HG03159 (cell line): ENCODE results near the gene HHAT.
A peak's percentile ranks its signal among the peaks of the same experiment; 100 is the strongest.

Experiments
- ATAC-seq: cut with Tn5 transposase; IDR thresholded peaks from one replicate; pipeline ENCODE4 v1.9.1; 2021; ENCODE audit warnings: mild to moderate bottlenecking, moderate library complexity; ENCODE audit not compliant: unreplicated experiment

HHAT gene

DNA sequence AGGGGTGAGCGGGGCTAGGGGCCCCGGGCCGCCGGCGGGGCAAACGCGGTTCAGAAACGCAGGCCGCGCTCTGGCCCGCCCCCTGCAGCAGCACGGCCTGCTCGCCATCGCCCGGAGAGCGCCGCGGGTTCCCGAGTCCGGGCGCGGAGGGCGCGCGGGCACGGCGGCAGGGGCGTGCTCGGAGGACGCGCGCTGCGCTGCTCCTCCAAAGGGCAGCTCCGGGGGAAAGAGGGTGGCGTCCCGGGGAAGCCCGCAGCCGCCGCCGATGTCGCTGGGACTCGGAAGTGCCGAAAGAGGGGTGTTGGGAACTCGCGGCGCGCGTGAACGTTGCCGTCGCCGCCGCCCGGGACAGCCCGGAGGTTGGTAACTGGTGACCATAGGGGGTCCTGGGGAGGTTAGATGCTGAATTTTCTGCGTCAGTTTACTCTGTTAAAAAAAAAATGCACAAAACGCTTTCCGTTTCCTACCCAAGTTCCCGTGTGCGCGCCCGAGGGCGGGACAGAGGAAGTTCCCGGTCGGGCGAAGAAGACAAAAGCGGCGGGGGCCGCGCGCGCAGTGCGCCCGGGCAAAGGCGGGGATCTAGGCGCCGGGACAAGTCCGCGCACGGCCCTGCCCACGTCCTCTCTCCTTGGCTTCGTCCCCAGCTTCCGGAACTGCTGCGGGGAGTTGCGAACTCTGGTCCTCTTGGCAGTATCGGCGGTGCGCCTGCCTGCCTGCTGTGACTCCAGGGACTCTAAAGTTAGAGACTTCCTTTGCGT is at the start of gene HHAT:
HHAT (plus strand) TSS at position 157 of the 758 bp plus-strand sequence. CDS start 20,074 bp downstream, outside the sequence.
- peak; percentile 52 for ATAC-seq

DNA sequence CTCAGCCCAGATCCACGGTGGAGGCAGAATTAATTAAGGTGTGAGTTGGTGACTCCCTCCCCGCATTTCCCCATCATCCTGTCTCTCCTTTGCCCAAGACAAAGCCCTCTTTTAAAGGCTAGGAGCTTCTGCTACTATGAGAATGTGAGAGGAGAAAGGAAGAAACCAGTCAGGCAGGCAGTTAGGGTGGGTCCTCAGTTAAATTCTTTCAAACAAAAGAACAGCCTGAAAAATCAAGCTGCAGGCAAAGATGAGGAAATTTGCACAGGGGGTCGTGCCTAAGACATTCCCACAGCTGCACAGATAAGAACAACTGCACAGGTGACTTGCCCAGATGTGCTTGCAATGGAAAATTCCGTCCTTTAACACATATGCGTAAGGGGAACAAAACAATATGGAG is 48.5 kb upstream of the HHAT start:
- no peak for ATAC-seq

DNA sequence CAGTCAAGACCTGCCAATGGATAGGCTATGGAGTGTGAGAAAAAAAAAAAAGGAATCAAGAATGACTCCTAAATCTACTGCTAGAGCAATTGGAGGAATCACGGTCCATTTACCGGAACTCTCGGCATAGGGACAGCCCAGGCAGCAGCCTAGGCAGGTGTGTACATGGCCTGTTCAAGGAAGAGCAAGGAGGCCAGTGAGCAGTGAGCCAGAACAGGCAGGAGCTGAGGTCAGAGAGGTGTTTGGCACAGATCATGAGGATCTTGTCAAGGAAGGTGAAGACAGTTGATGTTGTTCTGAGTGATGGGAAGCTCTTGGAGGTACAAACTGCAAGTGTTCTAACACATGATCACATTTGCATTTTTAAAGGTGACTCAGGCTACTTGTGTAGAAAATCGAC is 40.6 kb upstream of the HHAT start:
- ATAC-seq, result no peak

DNA sequence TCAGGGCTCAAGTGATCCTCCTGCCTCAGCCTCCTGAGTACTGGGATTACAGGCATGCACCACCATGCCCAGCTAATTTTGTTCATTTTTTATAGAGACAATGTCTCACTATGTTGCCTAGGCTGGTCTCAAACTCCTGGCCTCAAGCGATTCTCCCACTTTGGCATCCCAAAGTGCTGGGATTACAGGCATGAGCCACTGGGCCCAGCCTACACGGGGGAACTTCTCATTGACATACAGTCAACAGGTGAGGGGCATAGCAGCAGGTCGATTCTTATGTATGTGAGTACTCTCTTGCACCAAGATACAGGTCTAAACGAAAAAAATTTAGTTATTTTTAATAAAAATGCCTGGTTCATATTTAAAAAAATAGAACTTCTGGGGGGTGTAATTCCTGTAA is 39.5 kb upstream of the HHAT start:
- ATAC-seq, result no peak

DNA sequence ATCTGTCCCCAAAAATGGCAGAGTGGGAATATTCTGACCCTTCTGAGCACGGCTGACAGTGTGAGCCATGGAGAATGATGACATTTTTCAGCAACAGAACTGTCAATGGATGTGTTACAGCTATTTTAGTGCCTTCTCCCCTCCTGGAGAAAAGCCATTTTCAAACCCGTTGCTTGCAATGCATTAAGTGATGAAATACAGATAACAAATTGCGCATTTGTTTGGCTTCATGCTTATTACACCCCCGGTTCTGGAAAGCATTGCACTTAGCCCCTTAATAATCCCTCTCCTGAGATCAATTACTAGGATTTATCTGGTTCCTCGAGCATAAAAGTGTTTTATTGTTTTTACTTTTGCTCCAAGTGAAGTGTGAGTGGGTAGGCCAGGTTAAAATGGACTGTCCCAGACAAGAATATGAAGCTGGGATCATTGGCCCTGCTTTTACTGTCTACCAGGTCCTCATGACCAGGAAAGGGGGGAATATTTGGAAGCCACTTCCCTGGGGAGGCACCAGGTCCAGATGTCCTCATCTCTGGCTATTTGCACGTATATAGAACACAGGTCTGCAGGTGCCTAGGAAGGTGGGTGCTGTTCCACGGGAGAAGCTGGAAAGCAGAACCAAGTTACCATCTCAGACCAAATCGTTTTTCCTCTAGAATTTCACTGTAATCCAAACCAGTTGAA is 37.5 kb upstream of the HHAT start:
- ATAC-seq, result no peak

DNA sequence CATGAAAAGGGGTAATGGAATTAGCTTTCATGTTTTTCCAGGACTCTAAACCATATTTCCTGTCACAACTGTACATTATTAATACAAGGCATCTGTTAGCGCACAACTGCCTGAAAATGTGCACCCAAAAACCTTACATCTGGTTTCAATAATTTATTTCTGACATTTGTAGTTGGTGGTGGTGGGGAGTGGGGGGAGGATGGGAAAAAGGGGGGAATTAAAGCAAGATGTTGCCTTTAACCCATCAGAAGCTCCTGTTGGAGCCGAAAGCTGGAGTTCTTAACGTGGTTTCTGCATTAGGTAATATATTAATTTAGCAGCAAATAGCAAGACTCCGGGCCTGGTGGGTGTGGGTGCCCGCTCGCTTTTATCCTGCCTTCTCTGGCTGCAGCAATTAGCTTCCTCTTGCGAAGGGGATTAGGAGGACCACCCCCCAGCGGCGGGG is 36.9 kb upstream of the HHAT start:
- no peak for ATAC-seq

DNA sequence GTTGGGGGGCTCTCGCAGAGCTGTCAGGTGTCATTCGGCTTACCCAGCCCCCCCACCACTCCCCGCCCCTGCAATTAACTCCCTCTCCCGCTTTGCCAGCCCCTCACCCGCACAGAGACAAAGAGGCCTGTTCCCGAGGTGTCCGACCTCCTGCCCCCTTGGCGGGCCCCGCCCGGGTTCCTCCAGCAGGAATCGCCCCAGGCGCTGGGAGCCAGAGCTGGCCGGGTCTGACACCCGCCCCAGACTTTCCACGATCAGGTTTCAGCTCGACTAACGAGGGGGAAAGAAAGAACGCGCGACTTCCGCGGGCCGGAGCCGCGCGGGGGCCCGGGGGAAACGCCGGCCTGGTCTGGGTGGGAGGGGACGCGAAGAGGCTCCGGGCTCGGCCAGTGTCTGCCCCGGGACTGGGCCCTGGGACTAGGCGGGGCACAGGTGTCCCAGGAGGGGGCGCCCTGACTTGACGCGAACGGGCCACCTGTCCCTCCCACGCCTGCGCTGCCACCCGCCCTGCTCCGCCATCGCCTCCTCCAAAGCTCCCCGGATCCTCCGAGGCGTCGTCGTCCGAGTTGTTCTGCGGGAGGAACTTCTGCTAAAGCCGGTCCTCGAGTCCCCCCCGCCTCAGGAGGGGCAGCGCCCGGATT is 36.4 kb upstream of the HHAT start:
- ATAC-seq, result peak; percentile 76

DNA sequence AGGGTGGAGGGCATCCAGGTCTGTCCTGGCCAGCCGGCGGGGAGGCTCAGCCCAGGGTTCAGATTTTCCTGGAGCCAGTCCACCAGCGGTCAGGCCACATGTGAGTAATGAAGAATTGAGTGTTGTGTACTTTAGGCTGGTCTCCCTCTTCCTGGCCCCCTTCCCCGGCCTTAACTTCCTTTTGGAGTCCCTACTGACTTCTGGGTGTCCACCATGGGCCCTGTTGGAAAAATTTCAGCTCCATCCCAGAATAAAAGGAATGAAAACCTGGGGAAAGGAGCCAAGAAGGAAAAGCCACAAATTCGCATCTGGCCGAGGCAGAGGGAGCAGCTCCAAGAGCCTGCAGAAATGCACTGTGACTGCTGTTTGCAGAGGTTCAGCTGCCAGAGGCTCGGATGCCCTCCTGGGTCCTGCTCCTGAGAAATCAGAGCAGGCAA is 35.5 kb upstream of the HHAT start:
- no peak for ATAC-seq

DNA sequence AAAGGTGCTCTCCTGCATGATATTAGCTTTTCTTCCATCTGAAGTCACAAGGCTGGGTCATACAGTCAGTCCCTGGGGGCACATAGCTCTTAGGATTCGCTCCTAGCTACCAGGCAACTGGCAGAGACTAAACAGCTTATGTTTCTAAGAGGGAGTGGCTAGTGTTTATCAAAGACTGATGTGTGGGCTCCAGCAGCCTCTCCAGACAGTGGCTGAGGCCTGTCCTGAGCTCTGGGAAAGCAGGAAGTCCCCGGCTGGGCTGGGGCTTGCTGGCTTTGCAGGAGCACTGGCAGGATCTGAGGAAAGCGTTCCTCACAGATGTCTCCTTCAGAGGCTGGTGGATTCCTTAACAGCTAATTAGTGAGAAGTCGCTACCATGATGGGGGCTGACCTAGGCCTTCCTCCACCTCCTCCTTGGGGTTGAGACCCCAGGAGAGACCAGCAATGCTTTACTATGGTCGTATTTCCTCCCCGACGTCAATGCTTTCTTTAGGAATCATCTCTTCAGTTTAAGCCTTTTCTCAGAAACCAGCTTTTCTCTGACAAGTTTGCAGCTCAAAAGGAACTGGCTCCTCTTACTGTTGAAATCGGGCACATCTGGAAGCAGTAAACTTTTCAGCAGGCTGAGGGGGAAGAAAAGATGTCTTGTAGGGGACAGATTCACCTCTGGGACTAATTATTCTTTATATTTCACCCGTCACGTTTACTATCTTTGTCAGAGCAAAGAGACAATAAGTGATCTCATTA is 33.5 kb upstream of the HHAT start:
- no peak for ATAC-seq

DNA sequence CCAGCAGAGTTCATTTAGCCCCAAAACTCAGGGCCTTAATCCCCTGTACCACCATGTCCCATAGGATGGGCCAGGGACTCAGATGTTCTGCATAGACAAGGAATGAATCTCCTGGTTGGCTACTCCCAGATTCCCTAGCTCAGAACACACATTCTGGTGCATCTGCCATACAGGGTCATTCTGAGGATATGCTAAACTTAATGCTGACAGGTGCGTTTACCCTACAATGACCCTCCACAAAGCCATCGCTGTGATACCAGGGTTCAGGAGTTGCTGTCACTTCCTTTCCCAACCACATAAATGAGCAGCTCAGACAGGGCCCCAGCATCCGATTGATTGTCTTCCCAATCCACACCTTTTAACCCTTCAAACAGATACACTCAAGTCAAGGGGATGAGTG is 32.0 kb upstream of the HHAT start:
- ATAC-seq, result no peak

DNA sequence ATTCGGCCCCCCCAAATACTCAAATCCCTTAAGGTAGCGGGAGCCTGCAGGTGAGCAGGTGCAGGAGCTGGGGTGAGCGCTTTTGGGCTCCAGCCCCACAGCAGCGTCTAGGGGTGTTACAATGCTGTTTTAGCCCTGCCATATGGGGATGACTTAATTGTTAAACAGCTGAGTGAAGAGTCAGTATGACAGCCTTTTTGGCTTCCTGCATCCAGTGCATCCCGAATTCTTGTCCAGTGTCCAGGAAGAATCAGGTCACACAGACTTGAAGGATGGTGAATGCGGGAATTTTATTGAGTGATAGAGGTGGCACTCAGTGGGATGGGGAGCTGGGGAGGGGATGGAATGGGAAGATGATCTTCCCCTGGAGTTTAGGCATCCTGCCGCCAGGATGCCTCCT is 30.4 kb upstream of the HHAT start:
- ATAC-seq, result no peak

DNA sequence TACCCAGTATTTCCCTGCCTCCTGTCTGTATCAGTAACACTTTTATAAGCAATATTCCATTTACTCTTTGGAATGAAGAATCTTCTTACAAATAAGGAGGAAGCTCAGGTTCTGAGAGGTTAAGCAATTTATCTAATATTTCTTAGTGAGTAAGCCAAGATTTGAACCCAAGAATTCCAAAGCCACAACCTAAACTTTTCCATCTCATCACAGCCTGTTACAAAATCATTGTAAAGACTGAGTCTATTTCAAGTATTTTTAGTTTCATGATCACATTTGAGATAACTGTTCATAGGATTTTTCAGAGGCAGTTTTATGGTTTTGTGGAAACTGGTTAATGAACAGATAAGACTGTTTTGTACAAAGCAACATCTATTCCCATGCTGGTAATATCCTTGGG is 29.8 kb upstream of the HHAT start:
- no peak for ATAC-seq

DNA sequence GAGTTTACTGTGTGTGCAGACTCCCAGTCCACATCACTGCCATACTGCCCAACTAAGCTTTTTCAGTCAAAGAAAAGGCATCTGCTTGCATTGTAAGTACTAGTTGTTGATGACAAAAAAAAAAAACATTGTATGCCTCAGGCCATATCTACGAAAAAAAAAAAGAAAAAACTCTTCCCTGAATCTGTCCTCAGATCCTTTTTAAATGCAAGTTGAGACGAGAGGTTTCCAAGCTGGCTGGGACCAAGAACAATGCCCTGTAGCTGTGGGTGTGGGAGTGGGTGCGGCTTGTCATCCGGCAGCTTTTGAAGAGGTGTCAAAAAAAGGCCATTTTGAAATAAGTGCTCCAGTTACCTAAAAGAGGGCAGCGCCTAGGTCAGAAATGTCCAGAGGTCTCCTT is 29.2 kb upstream of the HHAT start:
- ATAC-seq, result no peak

DNA sequence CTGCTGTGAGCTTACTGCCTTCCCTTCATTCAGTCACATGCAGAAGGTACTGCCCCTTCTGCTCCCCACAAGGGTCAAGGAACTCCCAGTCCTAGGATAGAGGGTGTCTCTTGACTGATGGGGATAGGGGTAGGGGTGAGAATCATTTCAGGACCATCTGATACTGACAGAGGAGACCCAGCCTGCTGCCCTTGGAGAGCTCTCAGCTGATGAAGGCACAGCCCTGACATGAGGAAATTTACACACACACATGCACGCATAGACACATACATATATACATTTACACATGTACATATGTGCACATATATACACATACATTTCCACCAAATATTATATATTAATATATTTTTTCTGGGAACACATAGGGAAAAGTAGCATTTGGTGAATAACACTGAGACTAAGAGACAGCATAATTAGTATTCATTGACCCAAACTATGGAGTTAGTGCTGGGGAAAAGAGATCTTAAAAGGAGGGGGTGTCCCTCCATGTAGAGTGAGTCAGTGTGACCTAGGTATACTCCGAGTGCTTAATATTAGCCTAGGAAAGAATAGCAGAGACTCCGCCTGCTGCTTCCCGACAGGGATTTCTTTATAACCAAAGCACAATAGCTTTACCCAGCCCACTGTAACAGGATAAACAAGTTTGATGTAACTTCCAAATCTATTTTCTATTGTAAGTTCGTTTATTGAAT is 27.6 kb upstream of the HHAT start:
- no peak for ATAC-seq

DNA sequence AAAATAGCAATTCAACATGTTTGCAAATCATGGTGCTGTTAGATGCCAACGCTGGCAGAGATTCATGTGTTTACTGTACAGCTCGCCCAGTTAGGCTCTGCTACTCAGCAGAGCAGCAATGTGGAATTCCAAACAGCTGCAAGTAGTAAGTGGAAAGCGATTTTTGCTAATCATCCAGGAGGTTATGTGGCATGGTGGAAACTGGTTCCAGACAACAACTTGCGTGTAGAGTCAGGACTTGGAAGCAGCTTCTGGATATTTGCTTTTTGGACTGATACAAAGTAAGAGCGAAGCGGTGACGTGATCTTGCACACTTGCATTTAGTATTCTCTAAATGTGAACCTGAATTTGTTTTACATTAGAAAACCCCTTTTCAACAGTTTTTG is 27.1 kb upstream of the HHAT start:
- ATAC-seq, result no peak

DNA sequence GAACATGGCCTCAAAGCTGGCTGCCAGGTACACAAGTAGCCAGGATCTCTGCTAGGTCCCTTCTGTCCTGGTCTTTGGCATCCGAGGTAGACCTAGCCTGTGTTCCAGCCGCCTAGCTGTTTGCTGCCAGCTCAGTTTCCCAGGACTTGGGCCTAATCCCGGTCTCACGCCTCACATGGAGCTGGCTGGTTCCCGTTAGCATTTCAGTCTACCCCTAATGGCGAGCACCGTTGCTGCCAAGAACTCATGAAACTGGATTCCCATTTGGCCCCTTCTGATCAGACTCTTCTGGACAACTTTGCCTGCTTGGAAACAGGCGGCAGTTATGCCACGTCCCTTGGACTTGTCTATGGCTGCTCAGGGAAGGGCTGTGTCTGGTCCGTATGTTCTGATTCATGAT is 26.2 kb upstream of the HHAT start:
- no peak for ATAC-seq

DNA sequence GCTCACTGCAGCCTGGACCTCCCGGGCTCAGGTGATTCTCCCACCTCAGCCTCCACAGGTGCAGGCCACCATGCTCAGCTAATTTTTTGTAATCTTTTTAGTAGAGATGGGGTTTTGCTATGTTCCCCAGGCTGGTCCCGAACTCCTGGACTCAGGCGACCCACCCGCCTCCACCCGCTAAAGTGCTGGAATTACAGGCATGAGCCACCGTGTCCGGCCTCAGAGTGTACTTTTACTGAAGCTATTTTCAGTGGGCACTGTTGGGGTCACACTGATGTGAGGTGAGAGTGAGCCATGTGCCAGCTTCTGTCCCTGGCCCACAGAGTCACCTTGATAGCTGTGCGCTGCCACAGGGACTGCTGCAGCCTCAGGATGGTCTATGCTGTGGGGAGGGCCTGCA is 25.3 kb upstream of the HHAT start:
- no peak for ATAC-seq

DNA sequence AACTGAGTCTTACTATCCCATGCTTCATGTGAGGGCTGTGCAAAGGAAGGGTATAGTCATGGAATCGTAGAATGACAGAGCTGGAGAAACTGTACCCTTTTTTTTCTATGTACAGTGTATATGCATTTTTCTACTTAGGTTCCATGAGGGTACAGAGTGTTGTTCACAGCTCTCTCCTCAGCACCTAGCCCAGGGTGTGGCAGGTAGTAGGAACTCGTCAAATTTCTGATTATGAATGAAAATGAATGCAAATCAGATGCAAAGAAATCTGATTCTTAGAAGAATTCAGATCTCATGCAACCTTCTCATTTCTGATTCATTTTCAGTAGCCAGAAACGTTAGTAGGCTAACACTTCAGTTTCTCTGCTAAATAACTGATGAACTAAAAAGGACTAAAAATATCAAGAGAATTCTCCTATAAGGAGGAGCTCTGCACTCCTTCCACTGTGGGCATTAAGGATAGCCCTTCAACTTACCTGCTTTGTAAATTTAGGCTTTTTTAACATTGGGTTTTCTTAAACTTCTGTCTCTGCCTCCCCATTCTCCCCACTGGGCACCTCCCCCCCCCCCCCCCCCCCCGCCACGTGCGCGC is 18.0 kb upstream of the HHAT start:
- ATAC-seq, result peak; percentile 11

DNA sequence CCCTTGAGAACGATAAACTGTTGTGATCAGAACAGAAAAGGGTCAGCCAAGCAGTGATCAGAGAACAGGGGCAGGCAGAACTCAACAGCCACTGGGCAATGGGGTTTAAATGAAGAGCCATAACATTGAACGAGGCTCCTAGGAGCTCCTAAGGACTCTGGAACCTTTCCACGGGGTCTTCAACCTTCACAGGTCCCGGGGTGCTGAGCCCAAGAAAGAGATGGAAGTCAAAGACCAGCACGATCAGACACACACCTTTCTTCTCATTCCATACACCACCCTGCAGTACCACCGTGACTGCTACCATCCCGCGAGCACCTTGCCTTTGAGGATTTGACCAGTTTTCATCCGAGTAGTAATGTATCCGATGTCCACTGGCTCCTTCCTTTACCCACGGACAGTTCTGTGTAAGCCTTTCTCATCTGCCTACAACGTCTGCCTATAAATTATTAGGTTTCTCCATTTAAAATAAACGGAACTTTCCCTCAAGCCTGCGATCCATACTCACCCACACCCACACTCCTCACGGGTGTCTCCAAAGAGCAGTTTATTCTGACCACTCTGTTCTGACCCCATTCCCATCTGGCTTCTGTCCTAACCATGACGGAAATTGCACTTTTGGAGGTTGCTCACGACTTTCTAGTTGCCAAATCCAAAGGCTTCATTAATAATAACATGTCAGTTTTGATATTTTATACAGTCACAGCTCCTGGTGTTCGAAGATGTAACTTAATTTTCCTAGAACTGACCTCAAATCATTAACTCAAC is 16.8 kb upstream of the HHAT start:
- no peak for ATAC-seq
